H1 (cell line): ENCODE measurements around the gene COG3. TPM values are rescaled to one million over a fixed set of nuclear protein-coding genes. Genes with fewer than 3 reads are reported as not detected.

Source experiments
- CTCF ChIA-PET: fragments of 300-600 bp; sonication (Branson Sonifier 250); formaldehyde crosslinking; loops from one replicate; lab custom pipeline; 2021; ENCODE audit not compliant: partially characterized antibody; lab: Charles Lee
- POLR2A ChIA-PET: fragments of 300-600 bp; sonication (Branson Sonifier 250); formaldehyde crosslinking; loops from one replicate; lab custom pipeline; 2021; ENCODE audit warnings: inconsistent platforms; ENCODE audit not compliant: partially characterized antibody; lab: Charles Lee
- DNase-seq, 2 experiments: peaks; one replicate each; pipeline versions ENCODE4 v3.0.0 to v3.0.0-alpha.2; 2010 to 2022; ENCODE audit warnings: low spot score in 2 of 2, low read depth in 1 of 2, mixed read lengths in 1 of 2
- FAIRE-seq: peaks from 2 replicates; lab custom pipeline; 2011; peaks lifted over from hg19 to GRCh38; lab: Jason Lieb, UNC
- H2AFZ ChIP-seq: 2 replicates; pipeline ENCODE4 v1.8.1; 2012; ENCODE audit warnings: low read length, inconsistent platforms
- H2AK5ac ChIP-seq: 2 replicates; pipeline ENCODE4 v1.6.1; 2013; ENCODE audit warnings: low read depth, low read length
- H2BK120ac ChIP-seq: replicated peaks from 2 replicates; pipeline ENCODE3; 2013; ENCODE audit warnings: low read depth, low read length, inconsistent platforms
- H2BK12ac ChIP-seq: 2 replicates; pipeline ENCODE4 v1.6.1; 2013; ENCODE audit warnings: low read depth, low read length
- H2BK15ac ChIP-seq: 2 replicates; pipeline ENCODE4 v1.6.1; 2013; ENCODE audit warnings: low read length
- H2BK20ac ChIP-seq: 2 replicates; pipeline ENCODE4 v1.6.1; 2013; ENCODE audit warnings: low read length
- H2BK5ac ChIP-seq: 2 replicates; pipeline ENCODE4 v1.6.1; 2013; ENCODE audit warnings: low read depth, low read length
- H3K14ac ChIP-seq: 2 replicates; pipeline ENCODE4 v1.6.1; 2013; ENCODE audit warnings: inconsistent platforms; ENCODE audit not compliant: insufficient read length
- H3K18ac ChIP-seq: 2 replicates; pipeline ENCODE4 v1.6.1; 2013; ENCODE audit warnings: low read length; ENCODE audit errors: extremely low read depth
- H3K23ac ChIP-seq: 2 replicates; pipeline ENCODE4 v1.6.1; 2013; ENCODE audit warnings: inconsistent platforms; ENCODE audit not compliant: insufficient read length
- H3K23me2 ChIP-seq: 2 replicates; pipeline ENCODE4 v1.6.1; 2013; ENCODE audit warnings: low read depth, low read length
- H3K27ac ChIP-seq: 2 replicates; pipeline ENCODE4 v1.6.1; 2011; ENCODE audit warnings: low read depth, low read length, inconsistent platforms
- H3K27me3 ChIP-seq, 4 experiments: replicated peaks in 1 of 4; 1 replicate in 1 of 4; 2 replicates in 3 of 4; pipeline versions ENCODE4 v1.6.1 to v1.8.1; 2011 to 2013; ENCODE audit warnings: low read length in 3 of 4, mild to moderate bottlenecking in 3 of 4, inconsistent platforms in 2 of 4, mixed read lengths in 2 of 4, moderate library complexity in 1 of 4; ENCODE audit not compliant: control insufficient read depth in 3 of 4, insufficient read depth in 3 of 4; ENCODE audit errors: extremely low read depth in 1 of 4
- H3K36me3 ChIP-seq, 4 experiments: 2 replicates each; pipeline versions ENCODE4 v1.6.1 to v1.8.1; 2011 to 2013; ENCODE audit warnings: mild to moderate bottlenecking in 4 of 4, low read length in 3 of 4, moderate library complexity in 2 of 4, control low read depth in 1 of 4, inconsistent platforms in 1 of 4; ENCODE audit not compliant: insufficient read depth in 4 of 4, control insufficient read depth in 2 of 4
- H3K4ac ChIP-seq: replicated peaks from 2 replicates; pipeline ENCODE3; 2013; ENCODE audit warnings: low read length, low read depth, mixed read lengths, inconsistent platforms; ENCODE audit not compliant: insufficient read length
- H3K4me1 ChIP-seq, 4 experiments: replicated peaks in 1 of 4; 1 replicate in 1 of 4; 2 replicates in 3 of 4; pipeline versions ENCODE4 v1.6.1 to v1.8.1; 2011 to 2013; ENCODE audit warnings: low read length in 3 of 4, inconsistent platforms in 2 of 4, mixed read lengths in 1 of 4; ENCODE audit not compliant: insufficient read depth in 4 of 4, control insufficient read depth in 3 of 4
- H3K4me2 ChIP-seq, 2 experiments: 2 replicates each; pipeline versions ENCODE4 v1.6.1 to v1.8.1; 2011 to 2013; ENCODE audit warnings: low read depth in 2 of 2, low read length in 2 of 2, control low read depth in 1 of 2, inconsistent platforms in 1 of 2, mild to moderate bottlenecking in 1 of 2; ENCODE audit not compliant: insufficient read depth in 1 of 2
- H3K4me3 ChIP-seq, 4 experiments: fragments of 200-600, 300-600 bp in 1 of 4; sonication (generic), shearing (Covaris generic), sonication (Bioruptor Twin) in 1 of 4; 2 replicates each; pipeline versions ENCODE4 v1.5.1 to v1.8.1; 2011 to 2016; ENCODE audit warnings: low read length in 4 of 4, low read depth in 3 of 4, control low read depth in 2 of 4, inconsistent platforms in 2 of 4, mild to moderate bottlenecking in 2 of 4, mixed read lengths in 1 of 4, moderate library complexity in 1 of 4; ENCODE audit not compliant: insufficient read depth in 2 of 4; ENCODE audit errors: extremely low read depth in 1 of 4
- H3K56ac ChIP-seq: replicated peaks from 2 replicates; pipeline ENCODE3; 2013; ENCODE audit warnings: low read depth, mild to moderate bottlenecking, mixed read lengths, low read length, inconsistent platforms; ENCODE audit not compliant: insufficient read length
- H3K79me1 ChIP-seq: 2 replicates; pipeline ENCODE4 v1.6.1; 2013; ENCODE audit warnings: low read depth, low read length, control low read depth
- H3K79me2 ChIP-seq, 2 experiments: 2 replicates each; pipeline versions ENCODE4 v1.6.1 to v1.8.1; 2012 to 2013; ENCODE audit warnings: low read length in 2 of 2, mild to moderate bottlenecking in 2 of 2, inconsistent platforms in 1 of 2; ENCODE audit not compliant: insufficient read depth in 2 of 2, control insufficient read depth in 1 of 2
- H3K9ac ChIP-seq, 4 experiments: replicated peaks in 1 of 4; 1 replicate in 1 of 4; 2 replicates in 3 of 4; pipeline versions ENCODE4 v1.6.1 to v1.8.1; 2011 to 2013; ENCODE audit warnings: low read depth in 3 of 4, low read length in 3 of 4, control low read depth in 2 of 4, mild to moderate bottlenecking in 2 of 4, moderate library complexity in 2 of 4, inconsistent platforms in 1 of 4; ENCODE audit errors: extremely low read depth in 1 of 4
- H3K9me3 ChIP-seq, 2 experiments: 2 replicates each; pipeline versions ENCODE4 v1.6.1 to v1.8.1; 2012 to 2013; ENCODE audit warnings: mild to moderate bottlenecking in 2 of 2, moderate library complexity in 2 of 2, control low read depth in 1 of 2, inconsistent platforms in 1 of 2, low read depth in 1 of 2, low read length in 1 of 2, mixed read lengths in 1 of 2; ENCODE audit not compliant: insufficient read depth in 2 of 2
- H4K20me1 ChIP-seq, 2 experiments: replicated peaks in 1 of 2; 2 replicates each; pipeline versions ENCODE3 to v1.8.1; 2011 to 2013; ENCODE audit warnings: inconsistent platforms in 2 of 2, low read length in 2 of 2, mild to moderate bottlenecking in 1 of 2; ENCODE audit not compliant: insufficient read depth in 2 of 2, control insufficient read depth in 1 of 2
- H4K5ac ChIP-seq: 2 replicates; pipeline ENCODE4 v1.6.1; 2013; ENCODE audit warnings: low read length, low read depth, mixed read lengths, inconsistent platforms; ENCODE audit not compliant: insufficient read length
- H4K8ac ChIP-seq: 2 replicates; pipeline ENCODE4 v1.8.0; 2013; ENCODE audit warnings: mild to moderate bottlenecking, moderate library complexity, low read length, inconsistent platforms; ENCODE audit not compliant: insufficient read depth; ENCODE audit errors: extremely low read depth
- H4K91ac ChIP-seq: replicated peaks from 2 replicates; pipeline ENCODE3; 2013; ENCODE audit warnings: low read length, mixed read lengths, inconsistent platforms; ENCODE audit not compliant: insufficient read length
- CBX5 ChIP-seq: fragments of 300-800, 300-1000 bp; sonication (generic); IDR thresholded peaks from 2 replicates; pipeline ENCODE4 v1.7.1; 2016; ENCODE audit warnings: antibody characterized with exemption, low read length, low read depth
- EGR1 ChIP-seq: IDR thresholded peaks from 2 replicates; pipeline ENCODE4 v1.6.1; 2011; ENCODE audit warnings: low read depth, low read length, borderline replicate concordance
- MAFK ChIP-seq: IDR thresholded peaks from 2 replicates; pipeline ENCODE4 v1.6.1; 2012; ENCODE audit warnings: low read depth, mild to moderate bottlenecking, improper control_type of control experiment, low read length
- NANOG ChIP-seq: IDR thresholded peaks from 2 replicates; pipeline ENCODE4 v1.6.1; 2011; ENCODE audit warnings: low read length, low read depth, mild to moderate bottlenecking, inconsistent platforms; ENCODE audit not compliant: insufficient read depth, poor library complexity, severe bottlenecking
- SRF ChIP-seq: IDR thresholded peaks from 2 replicates; pipeline ENCODE4 v1.6.1; 2011; ENCODE audit warnings: mild to moderate bottlenecking, low read depth, low read length, moderate library complexity
- WGBS, 2 experiments: shearing (Covaris generic) in 1 of 2; methylation state at CpG; one replicate each; pipeline versions ENCODE4 v1.1.6 to v1.1.7; 2013 to 2015; ENCODE audit warnings: low lambda C conversion rate in 2 of 2, mixed read lengths in 2 of 2, inconsistent platforms in 1 of 2, low coverage in 1 of 2, missing lambda C conversion rate in 1 of 2; ENCODE audit not compliant: insufficient replicate concordance in 2 of 2, insufficient coverage in 1 of 2, insufficient read length in 1 of 2; ENCODE audit errors: extremely low coverage in 1 of 2, missing lambda C conversion rate in 1 of 2; 5-methylcytosine and 5-hydroxymethylcytosine counted together
- polyA plus RNA-seq, 7 experiments: library from polyadenylated mRNA; depleted of rRNA in 3 of 7; stranded (reverse) in 5 of 7; unstranded in 2 of 7; fragments of >200 nt in 5 of 7; fragments of 200-250 nt in 2 of 7; gene quantifications; 1 replicate in 5 of 7; 2 replicates in 1 of 7; 4 replicates in 1 of 7; pipeline versions ENCODE4 v1.2.1 to v1.2.3, GENCODE V29; 2011 to 2013; ENCODE audit warnings: missing spikeins in 2 of 7, mixed read lengths in 2 of 7
- total RNA-seq: library from RNA; stranded (reverse); fragmentation: NEBNext Ultra II Directional; extraction: Animal tissue kit (Norgen Biotek cat#: 25700); gene quantifications from 2 replicates; pipeline ENCODE4 v1.2.1, GENCODE V29; 2021
- TF ChIP-seq, protein P1 (sequence below): IDR thresholded peaks from 2 replicates; pipeline ENCODE4 v1.6.1; 2012; ENCODE audit warnings: low read length, inconsistent platforms

Gene COG3
- total and polyA plus RNA-seq, 2 of the 8 experiments (the other 6 are each of a cell fraction or from before 2014, with no cell fraction given) = 12.7 to 13.5 TPM

DNA sequence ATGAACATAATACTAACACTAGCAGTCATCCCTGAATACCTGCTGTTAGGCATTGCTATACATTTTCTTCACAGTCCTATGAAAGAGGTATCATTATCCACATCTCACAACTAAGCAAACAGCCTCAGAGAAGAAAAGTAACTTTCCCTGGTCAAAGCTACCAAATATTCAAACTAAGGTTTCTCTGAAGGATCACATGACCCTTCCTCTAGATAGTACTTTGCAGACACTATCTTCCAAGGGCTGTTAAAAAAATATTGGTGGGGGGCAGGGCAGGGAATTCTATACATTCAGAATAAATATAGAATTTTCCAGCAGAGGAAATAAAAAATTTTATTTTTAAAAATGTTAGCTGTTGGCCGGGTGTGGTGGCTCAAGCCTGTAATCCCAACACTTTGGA is 49.6 kb upstream of the COG3 start:
- Histone ChIP-seq H3K23me2 (peaks cover 4% of the 10 kb centered on the region; the same call in 1 of the 2 replicates), H4K91ac (no peak overlapping the region)
- POLR2A ChIA-PET = interaction anchor here (0.7 to 1.2 kb wide), 4 partner anchors 73 to 255 kb away, joined by 3 to 5 read pairs (median 3); no protein-coding TSS in a partner anchor

More for the DNA sequence above, 49.6 kb upstream of the COG3 start:
- H2BK12ac ChIP-seq = no peak overlapping the region
- peaks cover 0 to 3% (median 0%) of the 10 kb centered on the region in 4 experiments; a peak in 2 of 7 replicates for H3K27me3 ChIP-seq
- no peak overlapping the region for H2AFZ ChIP-seq
- no peak overlapping the region for H3K14ac ChIP-seq
- FAIRE-seq (no peak), DNase-seq (no peak)
- 100% methylated on average over 1 of the region's 1 CpG; no CpG with 5 or more reads in 1 of the 2 experiments for WGBS, 2 experiments
- H2BK15ac ChIP-seq = no peak overlapping the region
- no peak overlapping the region for H4K5ac ChIP-seq
- H3K18ac ChIP-seq = no peak overlapping the region
- TF ChIP-seq CBX5 (no peak), NANOG (no peak), EGR1 (no peak), SRF (no peak), MAFK (no peak)
- TF ChIP-seq, protein P1, sequence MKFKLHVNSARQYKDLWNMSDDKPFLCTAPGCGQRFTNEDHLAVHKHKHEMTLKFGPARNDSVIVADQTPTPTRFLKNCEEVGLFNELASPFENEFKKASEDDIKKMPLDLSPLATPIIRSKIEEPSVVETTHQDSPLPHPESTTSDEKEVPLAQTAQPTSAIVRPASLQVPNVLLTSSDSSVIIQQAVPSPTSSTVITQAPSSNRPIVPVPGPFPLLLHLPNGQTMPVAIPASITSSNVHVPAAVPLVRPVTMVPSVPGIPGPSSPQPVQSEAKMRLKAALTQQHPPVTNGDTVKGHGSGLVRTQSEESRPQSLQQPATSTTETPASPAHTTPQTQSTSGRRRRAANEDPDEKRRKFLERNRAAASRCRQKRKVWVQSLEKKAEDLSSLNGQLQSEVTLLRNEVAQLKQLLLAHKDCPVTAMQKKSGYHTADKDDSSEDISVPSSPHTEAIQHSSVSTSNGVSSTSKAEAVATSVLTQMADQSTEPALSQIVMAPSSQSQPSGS = no peak
- H3K56ac ChIP-seq = no peak overlapping the region
- no peak overlapping the region for H3K9ac ChIP-seq
- H2AK5ac ChIP-seq = no peak overlapping the region
- no peak overlapping the region for H2BK5ac ChIP-seq
- H3K79me1 ChIP-seq = peaks cover under 1% of the 10 kb centered on the region; the same call in 1 of the 2 replicates
- H3K4me3 ChIP-seq = no peak overlapping the region
- H3K36me3 ChIP-seq = peaks cover 0 to under 1% (median 0%) of the 10 kb centered on the region in 4 experiments; a peak in 1 of 8 replicates
- no peaks in the 10 kb centered on the region for H3K9me3 ChIP-seq
- no peak overlapping the region for H3K23ac ChIP-seq
- no peak overlapping the region for H2BK20ac ChIP-seq
- H3K27ac ChIP-seq = no peak overlapping the region
- H4K8ac ChIP-seq = no peak overlapping the region
- no peak overlapping the region for H3K4me2 ChIP-seq
- no peak overlapping the region for H3K4ac ChIP-seq
- H4K20me1 ChIP-seq = peaks cover 1 to 4% of the 10 kb centered on the region in 2 experiments
- H3K79me2 ChIP-seq = no peaks in the 10 kb centered on the region
- CTCF ChIA-PET = interaction anchor here (1.2 to 3.2 kb wide), 6 partner anchors 10 to 52 kb away, joined by 3 to 17 read pairs (median 6); no protein-coding TSS in a partner anchor
- H2BK120ac ChIP-seq = no peak overlapping the region
- H3K4me1 ChIP-seq = no peaks in the 10 kb centered on the region; a peak in 1 of 7 replicates
